Measurements from ENCODE around the gene GRWD1. TPM values are rescaled to one million over a fixed set of nuclear protein-coding genes. Genes with fewer than 3 reads are reported as not detected.

GRWD1 gene
- total and polyA plus RNA-seq, 2 of the 4 experiments (the other 2 are of a cell fraction): 22.0 to 22.5 TPM

DNA sequence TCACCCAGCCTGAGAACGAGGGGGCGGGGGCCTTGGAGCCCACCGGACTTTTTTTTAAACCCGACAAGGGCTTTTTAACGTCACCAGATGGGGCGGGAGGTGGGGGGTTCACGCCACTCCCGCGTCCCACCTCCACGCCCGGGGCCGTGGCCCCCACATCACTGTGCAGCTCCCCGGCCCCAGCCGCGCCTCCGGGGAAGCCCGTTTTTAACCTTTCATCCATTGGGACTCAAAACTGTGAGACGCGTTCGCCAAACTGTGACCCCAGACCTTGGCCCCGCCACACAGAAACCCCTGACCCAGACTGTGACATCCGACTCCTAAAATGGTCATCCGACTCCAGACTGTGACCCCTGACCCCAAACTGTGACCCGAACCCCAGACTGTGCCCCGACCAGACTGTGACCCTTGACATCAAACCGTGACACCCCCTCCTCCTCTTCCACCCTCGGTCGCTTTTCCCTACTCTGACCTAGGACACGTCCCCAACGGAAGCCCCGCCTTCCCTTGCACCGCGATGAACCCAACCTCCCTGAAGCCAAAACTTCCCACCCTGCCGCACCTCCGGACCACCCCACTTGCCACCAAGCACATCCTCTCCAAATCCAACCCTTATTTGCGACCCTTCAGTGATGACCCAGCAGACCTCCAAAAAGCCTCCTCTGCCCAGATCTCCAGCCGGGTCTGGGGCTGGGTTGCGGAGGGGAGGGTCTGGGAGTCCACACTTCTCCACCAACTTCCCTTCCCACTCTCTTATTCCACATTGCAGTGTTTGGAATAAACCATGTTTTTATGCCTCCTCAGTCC, 1.5 kb upstream of the GRWD1 start:
- Histone ChIP-seq H3K14ac (replicated peaks; ENCODE audit: low read depth, low read length) (peak overlapping the region; percentile 42; the same call in 1 of the 2 replicates), H3K56ac (ENCODE audit: extremely low read depth, insufficient read depth, low read length) (no peak overlapping the region), H4K91ac (ENCODE audit: insufficient read depth, low read depth, low read length) (no peak overlapping the region; the same call in 1 of the 2 replicates), H3K4me2 (ENCODE audit: low read depth, low read length) (peak overlapping the region; percentile 68), H3K9me3 (ENCODE audit: control insufficient read depth, insufficient read depth, low read length) (no peaks in the 10 kb centered on the region), H3K9me1 (ENCODE audit: insufficient read depth, low read length) (peaks cover 4% of the 10 kb centered on the region), H3K4me1 (ENCODE audit: control insufficient read depth, insufficient read depth, low read length) (peaks cover 8% of the 10 kb centered on the region), H3K9ac (ENCODE audit: low read depth, low read length) (peak overlapping the region; percentile 15; the same call in 1 of the 2 replicates), H2BK5ac (ENCODE audit: low read depth, low read length, poor library complexity, severe bottlenecking) (no peak overlapping the region), H3K18ac (ENCODE audit: low read depth, low read length) (0 out of 2 replicates have a peak overlapping the region, but pooled peaks have one; percentile 33), H4K20me1 (ENCODE audit: insufficient read depth, low read length) (no peaks in the 10 kb centered on the region), H4K5ac (ENCODE audit: low read depth, low read length) (peak overlapping the region; percentile 88), H3K79me1 (ENCODE audit: low read depth in 1 of 2, low read length in 2 of 2) (peaks cover 7 to 24% of the 10 kb centered on the region in 2 experiments), H2BK120ac (ENCODE audit: low read depth, low read length) (no peak overlapping the region), H2BK20ac (ENCODE audit: low read depth, low read length) (no peak overlapping the region), H2AK5ac (ENCODE audit: low read depth, low read length) (peak overlapping the region; percentile 53; the same call in 1 of the 2 replicates), H3K4ac (ENCODE audit: low read depth, low read length) (peak overlapping the region; percentile 41; the same call in 1 of the 2 replicates), H3K27me3 (ENCODE audit: control insufficient read depth, insufficient read depth, low read length) (peaks cover 19% of the 10 kb centered on the region), H2BK15ac (ENCODE audit: low read depth, low read length) (no peak overlapping the region), H3K23ac (ENCODE audit: low read depth, low read length) (0 out of 2 replicates have a peak overlapping the region, but pooled peaks have one; percentile 15), H3K4me3 (ENCODE audit: insufficient read depth, low read depth, low read length) (peak overlapping the region; percentile 53), H2AFZ (replicated peaks; ENCODE audit: low read length, poor library complexity) (peak overlapping the region; percentile 96), H2AK9ac (replicated peaks; ENCODE audit: low read depth, low read length, poor library complexity) (peak overlapping the region; percentile 75), H3K36me3 (ENCODE audit: control insufficient read depth, insufficient read depth, low read length) (peaks cover 3% of the 10 kb centered on the region; the same call in 1 of the 2 replicates), H4K8ac (ENCODE audit: low read depth in 2 of 2, low read length in 2 of 2) (peak overlapping the region; percentile 55 to 67; a peak in 3 of 4 replicates), H3K27ac (ENCODE audit: insufficient read depth, low read length) (no peak overlapping the region)
- dilution Hi-C loops (cut with HindIII; ENCODE audit: low sequenced_read_pairs, unreplicated experiment) (no loop called here), in situ Hi-C loops (cut with MboI; ENCODE audit: low sequenced_read_pairs) (no loop called here), intact Hi-C loops (cut with micrococcal nuclease) (no loop called here)
- ATAC-seq (ENCODE audit: low read depth) (no peak), DNase-seq (no peak)
- 10% methylated on average over 10 of the region's 38 CpGs; no CpG with 5 or more reads in 1 of the 2 experiments for WGBS, 2 experiments (ENCODE audit: extremely low coverage in 2 of 2, insufficient read length in 1 of 2)
- TF ChIP-seq RAD21 (IDR thresholded peaks at IDR 0.05; ENCODE audit: low read length) (no peak), MAZ (IDR thresholded peaks at IDR 0.05; ENCODE audit: borderline replicate concordance, low read depth, low read length) (no peak), POLR2A (IDR thresholded peaks at IDR 0.05; ENCODE audit: low read depth, low read length) (no peak), MAFK (IDR thresholded peaks at IDR 0.05; ENCODE audit: low read depth, low read length) (no peak), CEBPB (IDR thresholded peaks at IDR 0.05; ENCODE audit: low read depth, low read length) (no peak), RCOR1 (IDR thresholded peaks at IDR 0.05; ENCODE audit: insufficient replicate concordance, low read length) (no peak), FOS (IDR thresholded peaks at IDR 0.05; ENCODE audit: low read depth, low read length) (no peak), NFE2L2 (IDR thresholded peaks at IDR 0.05; ENCODE audit: low read depth, low read length) (no peak), RFX5 (IDR thresholded peaks at IDR 0.05; ENCODE audit: low read depth, low read length) (no peak), BHLHE40 (IDR thresholded peaks at IDR 0.05; ENCODE audit: low read depth, low read length) (no peak)
- TF ChIP-seq, protein P1, sequence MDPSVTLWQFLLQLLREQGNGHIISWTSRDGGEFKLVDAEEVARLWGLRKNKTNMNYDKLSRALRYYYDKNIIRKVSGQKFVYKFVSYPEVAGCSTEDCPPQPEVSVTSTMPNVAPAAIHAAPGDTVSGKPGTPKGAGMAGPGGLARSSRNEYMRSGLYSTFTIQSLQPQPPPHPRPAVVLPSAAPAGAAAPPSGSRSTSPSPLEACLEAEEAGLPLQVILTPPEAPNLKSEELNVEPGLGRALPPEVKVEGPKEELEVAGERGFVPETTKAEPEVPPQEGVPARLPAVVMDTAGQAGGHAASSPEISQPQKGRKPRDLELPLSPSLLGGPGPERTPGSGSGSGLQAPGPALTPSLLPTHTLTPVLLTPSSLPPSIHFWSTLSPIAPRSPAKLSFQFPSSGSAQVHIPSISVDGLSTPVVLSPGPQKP (IDR thresholded peaks at IDR 0.05; ENCODE audit: borderline replicate concordance, low read depth, low read length): no peak
- BruUV-seq (replicated peaks): no TSS peak
- ChIA-PET POLR2A (ENCODE audit: unreplicated experiment) (no interaction called here), CTCF (interaction anchor here (0.7 to 1.5 kb wide), 5 partner anchors 16 to 131 kb away, joined by 3 to 4 read pairs (median 3); no protein-coding TSS in a partner anchor)
